ENCODE results near the gene MIDN. TPM values are rescaled to one million over a fixed set of nuclear protein-coding genes. Genes with fewer than 3 reads are reported as not detected.
A peak's percentile ranks its signal among the peaks of the same experiment; 100 is the strongest.

MIDN gene
- total RNA-seq, 1 donor from 2014 or later: 19.7 TPM

DNA sequence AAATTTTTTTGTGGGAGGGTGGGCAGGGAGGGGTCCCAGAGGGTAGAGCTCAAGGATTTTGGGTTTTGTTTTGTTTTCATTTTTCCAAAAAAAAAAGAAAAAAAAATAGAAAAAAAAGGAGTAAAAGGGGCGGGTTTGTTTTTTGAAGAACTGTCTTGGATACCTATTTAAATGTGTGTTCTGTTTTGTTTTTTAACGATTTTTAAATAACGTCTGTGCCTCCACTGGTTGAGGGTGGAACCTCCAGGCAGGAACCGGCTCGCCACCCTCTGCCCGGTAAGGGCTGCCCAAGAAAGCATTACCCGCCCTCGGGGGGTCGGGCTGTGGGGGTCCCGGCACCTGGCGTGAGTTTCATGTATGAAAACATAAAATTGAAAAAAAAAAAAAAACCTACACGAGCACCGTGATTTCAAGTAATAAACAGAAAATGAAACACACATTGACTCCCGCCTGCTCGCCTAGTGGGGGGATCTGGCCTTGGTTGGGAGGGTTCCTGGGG lies 10.4 kb downstream of the MIDN start:
- DNase-seq: no peak

DNA sequence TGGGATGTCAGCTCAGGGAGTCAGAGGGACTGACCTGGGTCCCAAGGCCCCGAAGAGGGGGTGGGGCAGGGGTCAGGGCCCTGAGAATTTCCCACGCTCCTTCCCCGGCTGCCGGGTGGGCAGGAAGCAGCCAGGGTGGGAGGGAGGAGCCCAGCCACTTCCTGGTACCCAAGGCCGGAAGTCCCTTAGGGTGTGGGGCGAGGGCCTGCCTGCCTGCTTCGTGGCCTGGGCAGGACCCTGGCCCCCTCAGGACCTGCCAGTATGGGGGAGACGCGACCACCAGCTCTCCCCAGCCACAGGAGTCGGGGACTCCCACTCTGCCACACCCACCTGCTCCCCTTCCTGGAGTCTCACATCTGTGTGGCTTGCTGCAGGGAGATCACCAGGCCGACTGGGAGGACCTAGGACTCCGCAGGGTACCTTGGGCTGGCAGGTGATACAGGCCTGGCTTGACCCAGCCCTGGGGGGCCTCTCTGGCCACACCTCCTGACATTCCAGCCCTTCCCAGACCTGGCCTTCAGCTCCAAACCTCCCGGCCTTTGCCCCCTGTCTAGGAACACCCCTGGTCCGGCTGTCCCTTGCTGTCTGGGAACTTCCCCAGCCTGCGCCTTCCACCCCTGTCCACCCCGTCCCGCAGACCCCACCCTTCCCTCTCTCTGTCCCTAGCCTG lies 11.0 kb downstream of the MIDN start:
- no peak for DNase-seq

DNA sequence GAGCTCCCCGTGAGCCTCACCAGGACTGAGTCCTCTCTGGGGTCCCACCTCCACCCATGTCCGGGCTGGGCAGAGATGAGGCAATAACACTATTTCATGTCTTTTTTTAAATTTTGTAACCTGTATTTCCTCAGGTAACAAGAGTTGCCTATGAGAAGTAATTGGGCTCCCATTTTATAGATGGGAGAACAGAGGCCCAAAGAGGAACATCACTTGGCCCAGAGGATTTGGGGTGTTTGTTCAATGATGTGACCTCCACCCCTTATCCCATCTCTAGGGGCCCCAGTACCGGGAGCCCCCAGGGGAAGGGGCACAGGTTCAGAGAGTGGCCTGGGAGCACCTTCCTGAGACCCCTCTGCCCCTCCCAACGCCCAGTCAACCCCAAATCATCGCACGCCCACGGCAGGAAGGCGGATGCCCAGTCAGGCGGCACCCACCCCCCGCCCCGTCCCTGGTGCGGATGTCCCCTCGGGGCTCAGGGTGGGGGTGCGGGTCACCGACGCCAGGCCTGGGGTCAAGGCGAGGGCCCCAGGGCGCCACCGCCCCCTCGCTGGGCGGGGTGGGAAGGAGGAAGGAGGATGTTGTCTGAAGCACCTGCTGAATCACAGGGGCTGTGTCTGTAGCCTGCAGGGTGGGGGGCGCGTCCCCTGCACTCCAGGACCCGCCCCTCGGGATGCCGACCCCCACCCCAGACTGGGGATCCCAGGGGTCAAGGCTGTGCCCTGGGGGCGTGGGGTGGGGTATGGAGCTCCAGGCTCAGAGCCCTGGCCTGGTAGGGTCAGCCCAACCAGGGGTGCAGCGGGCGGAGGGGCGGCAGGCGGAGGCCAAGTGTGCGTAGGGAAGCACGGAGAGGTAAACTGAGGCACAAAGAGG lies 11.7 kb downstream of the MIDN start:
- DNase-seq: no peak

DNA sequence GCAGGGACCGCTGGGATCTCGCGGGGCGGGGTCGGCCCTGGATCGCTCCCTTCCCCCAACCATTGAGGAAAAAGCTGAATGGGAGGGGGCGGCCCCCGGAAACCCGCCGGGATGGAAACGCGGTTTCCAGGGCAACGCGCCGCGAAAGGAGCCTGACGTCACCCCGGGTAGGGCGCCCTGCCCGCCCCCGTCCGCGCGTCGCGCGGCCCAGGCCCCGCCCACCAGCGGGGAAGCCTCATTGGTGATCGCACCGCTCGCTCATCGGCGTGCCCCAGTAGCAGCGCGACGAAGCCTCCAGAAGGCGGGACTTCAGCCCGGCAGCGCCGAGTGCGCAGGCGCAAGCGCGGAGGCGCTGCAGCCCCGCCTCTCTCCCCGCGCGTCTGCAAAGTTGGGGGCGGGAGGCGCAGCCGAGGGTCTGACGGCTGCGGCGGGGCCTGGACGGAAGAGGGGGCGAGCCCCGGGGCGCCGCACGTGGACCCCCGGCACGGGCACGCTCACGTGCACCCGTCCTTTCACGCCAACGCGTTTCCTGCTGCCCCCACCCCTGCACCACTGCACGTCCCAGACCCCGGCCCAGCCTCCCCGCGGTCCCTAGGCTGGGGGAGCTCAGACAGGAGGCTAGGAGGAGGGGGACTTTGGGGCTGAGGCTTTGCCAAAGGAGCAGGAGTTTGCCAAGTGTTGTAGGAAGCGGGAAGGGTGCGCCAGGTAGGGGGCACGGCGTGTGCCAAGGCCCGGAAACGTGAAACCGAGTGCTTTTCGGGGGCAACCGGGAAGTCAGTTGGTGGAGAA lies 12.6 kb downstream of the MIDN start:
- peak; percentile 98 for DNase-seq

DNA sequence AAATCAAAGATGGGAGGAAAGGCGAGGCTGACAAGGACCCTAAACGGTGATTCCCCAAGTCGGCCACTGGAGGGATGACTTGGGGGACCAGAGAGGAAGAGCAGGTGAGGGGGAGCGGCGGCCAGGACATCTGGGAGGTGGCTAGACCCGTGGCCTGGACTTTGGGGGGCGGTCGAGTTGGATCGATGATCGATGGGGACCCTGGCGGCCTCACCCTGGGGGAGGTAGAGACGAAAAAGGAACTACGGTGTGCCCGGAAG lies 13.1 kb downstream of the MIDN start:
- no peak for DNase-seq

DNA sequence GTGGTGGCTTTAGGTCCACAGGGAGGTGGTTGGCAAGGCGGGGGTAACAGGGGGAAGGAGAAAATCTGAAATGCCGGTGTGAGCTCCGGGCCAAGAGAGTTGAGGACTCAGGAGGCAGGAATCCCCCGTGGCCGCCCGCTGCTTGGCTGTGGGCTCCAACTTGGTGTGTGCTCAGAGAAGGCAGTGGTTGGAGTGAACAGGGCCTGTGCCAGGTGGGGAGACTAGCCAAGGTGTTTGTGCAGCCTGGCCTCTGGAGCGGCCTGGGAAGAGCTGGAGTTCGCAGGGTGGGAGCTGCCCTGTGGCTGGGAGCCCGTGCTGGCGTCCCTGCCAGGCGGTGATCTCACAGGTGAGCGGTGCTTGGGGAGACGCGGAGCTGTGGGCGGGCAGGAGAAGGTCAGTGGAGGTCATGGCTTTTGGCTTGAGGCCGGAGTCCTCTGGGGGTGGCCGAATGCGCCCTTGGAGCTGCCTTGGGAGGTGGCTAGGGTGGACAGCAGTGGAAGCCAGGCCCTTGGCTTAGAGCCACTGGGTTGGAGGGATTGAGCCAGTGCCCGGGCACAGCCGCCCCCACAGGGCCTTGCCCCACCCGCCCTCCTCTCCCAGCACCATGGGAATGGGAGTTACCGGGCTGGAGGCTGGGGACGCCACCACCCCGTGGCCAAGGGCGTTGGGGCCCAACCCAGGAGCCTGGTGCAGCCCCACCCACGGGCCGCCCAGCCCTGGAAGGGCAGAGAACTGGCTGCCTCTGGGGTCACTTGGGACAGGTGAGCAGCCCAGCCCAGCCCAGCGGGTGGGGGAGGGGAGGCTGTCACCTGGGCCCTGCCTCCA lies 13.6 kb downstream of the MIDN start:
- DNase-seq: no peak

DNA sequence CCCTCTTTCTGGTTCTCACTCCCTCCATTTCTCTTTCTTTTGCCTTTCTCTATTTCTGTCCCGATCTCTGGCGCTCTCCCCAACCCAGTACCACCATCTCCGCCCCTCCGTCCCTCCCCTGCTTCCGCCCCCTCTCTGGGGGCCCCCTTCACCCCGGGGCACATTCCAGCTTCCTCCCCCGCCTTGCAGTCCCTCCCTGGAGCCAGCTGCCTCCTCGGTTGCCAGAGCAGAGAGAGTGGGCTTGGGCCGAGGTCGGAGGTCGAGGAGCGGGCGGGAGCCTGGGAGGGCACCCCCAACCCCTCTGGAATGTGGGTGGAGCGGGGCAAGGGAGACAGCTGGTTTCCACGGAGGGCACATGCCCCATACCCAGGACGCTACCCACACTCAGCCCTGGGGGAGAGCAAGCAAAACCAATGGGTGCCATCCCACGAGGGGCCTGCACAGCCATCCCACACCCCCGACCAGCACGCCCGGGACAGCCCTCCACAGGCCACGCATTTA lies 14.3 kb downstream of the MIDN start:
- no peak for DNase-seq

DNA sequence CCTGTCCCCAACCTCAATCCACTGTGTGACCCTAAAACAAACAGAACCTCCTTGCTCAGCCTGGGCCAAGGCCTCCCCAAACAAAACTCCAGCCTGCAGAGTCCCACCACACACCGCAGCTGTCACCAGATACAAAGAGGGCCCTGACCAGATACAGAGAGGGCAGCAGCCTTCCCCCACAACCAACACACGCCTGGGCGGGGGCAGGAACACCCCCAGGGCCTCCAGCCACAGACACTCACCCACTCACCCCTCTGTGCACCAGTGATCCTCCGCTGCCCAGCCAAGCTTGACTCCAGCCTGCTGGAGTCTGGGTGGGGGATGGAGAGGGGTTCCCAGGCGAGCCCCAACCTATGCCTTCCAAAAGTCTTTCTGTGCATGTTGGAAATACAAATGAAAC lies 14.8 kb downstream of the MIDN start:
- no peak for DNase-seq

DNA sequence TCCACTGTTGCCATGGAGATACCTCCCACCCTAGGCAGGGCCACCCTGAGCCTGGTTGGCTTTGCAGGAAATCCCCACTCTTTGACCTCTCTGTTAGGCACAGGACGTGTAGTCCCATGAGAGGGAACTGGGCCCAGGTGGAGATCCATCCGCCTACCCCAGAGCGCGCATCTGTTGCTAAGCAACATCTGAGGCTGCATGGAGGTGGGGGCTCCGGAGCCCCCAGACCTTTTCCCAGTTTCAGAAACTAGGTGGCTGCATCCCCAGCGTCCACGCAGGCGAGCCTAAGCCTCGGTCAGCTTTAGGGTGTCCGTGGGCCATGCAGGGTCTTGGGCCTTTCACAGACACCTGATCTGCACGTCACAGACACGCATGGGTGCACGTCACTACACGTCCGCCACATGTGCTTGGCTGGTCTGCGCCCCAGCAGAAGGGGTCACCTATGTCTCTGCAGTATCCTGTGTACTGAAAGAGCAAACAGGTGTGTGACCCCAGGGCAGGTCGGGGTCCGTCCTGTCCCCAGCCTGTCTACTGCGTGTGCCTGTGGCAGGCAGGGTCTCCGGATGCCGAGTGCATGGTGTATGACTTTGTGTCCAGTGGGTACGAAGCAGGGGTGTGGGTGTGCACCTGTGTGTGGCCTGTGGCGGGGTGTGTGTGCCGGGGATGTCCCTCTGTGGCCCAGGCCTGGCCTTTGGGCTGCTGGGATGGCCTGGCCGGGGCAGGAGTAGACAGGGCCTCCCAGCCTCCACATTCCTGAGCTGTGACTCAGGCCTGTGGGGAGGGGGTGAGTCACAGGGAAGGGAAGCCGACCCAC lies 16.6 kb downstream of the MIDN start:
- DNase-seq: no peak

DNA sequence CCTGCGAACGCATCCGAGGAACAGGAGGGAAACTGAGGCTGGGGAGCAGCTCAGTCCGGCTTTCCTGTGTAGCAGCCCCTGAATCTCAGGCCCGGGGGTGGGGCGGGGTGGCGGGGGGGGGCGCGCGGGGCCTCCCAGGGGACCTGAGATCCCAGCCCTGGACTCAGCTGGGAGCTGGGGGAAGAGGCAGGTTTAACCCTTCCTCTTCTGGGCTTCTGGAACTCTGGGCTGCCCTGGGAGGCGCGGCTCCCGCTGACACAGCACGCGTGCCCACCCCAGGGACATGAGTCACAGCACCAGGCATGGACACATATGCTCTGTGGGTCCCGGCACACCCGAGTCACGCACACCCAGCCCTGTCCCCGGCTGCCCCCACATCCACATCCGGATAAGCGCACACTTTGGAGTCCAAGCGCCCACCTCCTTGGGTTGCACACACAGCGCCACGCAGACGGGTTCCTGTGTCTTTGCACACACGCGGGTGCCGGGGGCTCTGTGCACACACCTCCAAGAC lies 17.3 kb downstream of the MIDN start:
- DNase-seq: no peak

DNA sequence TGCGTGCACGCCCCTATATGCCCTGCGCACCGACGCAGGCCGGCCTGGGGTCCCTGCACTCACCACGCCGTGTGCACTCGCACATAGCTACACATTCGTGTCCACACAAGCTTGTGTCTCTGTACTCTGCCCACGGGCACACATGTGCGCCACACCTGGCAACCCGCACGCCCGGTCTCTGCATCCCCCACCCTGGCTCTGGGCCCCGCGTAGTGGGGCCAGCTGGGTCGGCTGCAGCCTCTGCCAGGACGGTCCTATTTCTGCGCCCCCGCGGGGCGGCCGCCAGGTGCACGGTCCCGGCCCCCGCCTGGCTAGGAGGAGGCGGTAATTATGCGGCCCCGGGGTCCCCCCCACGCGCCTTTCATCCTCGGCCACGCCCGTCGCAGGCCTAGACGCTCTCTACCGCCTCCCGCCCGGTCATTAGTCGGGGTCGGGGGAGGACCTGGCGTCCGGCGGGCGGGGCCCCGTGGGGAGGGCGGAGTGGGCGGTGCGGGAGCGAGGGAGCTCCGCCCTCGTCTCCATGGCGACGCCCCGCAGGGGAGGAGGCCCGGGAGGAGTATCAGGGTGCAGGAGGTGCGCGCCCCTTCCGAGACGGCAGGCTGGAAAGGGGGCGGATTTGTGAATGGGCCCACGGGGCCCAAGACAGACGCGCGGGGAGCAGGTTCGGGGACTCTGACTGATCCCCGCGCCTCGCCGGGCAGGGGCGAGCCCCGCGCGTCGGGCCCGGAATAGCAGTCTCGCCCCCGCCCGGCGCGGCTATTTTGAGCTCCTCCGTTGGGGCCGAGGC lies 17.9 kb downstream of the MIDN start:
- no peak for DNase-seq

DNA sequence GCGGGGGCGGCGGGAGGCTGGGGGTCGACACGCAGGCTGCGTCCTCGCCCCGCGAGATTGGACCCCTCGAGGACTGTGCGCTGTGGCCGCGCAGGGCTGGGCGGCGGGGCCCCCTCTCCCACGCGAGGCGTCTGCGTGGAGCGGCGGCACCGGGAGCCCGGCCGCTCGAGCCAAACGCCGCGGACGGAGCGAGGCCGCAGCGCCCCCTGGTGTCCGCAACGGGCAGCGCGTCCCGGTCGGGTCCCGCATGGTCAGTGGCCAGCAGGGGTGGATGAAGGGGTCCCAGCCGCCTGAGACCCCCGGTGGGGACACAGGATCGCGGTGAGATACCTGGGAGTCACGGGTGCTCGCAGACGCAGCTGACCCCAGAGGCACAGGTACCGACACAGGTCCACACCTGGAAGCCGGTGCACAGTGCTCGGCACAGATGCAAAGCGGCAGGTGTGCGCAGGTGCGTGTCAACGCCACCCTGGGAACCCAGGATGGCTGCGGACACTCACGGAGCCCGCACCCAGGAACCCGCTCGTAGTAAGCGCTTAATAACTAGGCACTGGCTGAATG lies 18.6 kb downstream of the MIDN start:
- no peak for DNase-seq

DNA sequence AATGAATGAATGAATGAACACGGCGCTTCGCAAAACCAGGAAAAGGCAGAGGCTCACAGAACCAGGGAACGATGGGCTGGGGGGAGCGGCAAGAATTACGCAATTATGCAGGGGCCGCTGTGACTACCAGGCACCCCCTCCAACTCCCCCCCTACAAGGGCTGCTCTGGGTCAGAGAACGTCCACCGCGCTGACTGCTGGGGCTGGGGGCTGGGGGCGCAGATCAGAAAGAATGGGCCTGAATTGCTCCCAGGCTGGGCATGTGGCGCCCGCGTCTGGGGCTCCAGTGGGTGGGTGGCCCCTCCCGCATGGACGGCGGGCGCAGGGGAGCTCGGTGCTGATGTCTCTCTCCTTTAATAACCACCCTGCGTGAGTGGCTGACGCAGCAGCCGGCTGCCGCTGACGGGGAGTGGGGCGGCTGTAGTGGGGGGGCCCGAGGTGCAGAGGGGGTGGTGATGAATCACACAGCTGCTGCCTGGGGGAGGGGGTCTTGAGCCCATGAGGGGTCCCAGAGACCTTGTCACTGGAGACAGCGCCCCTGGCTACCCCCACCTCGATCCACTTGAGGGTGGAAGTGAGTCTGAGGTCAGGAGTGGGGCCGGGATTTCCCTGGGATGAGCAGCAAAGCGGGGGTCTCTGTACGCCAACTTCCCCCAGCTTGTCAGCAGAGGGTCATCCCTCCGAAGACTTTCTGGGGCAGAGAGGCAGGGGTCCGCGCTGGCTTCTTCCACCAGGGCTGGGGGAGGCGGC lies 19.3 kb downstream of the MIDN start:
- no peak for DNase-seq

DNA sequence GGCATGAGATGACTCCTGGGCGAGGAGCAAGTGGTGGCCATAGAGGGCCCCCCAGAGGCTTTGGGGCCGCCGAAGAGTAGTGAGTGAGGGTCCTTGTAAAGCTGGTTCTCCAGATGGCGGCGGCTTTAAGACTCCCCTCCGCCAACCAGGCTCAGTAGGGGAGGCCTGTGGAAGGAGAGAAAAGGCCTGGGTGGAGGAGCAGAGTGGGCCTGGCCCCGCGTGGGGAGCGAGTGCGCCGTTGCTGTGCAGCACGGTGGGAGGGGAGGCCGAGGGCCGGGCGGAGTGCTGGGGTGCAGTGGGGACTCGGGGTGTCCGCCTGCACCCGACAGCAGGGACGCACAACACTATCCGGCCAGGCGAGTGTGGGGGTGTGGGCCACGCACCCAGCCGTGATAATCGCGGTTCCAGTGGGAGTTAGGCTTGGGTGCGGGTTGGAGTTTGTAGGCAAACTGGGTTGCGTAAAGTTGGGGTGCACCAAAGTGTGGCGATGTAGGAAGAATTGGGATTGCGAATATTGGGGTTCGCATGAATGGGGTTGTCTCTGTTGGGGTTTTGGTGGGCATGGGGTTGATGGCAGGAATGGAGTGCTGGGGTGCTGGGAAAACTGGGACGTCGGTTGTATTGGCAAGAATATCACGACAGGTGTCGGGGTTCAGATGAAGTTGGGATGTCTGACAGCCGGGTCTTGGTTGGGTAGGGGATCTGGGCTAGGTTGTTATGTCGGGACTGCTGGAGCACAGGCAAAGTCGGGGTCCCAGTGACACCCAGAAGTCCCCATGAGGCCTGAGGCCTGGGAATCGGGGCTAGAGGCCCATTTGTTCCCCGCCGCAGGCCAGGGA lies 20.1 kb downstream of the MIDN start:
- DNase-seq: no peak

DNA sequence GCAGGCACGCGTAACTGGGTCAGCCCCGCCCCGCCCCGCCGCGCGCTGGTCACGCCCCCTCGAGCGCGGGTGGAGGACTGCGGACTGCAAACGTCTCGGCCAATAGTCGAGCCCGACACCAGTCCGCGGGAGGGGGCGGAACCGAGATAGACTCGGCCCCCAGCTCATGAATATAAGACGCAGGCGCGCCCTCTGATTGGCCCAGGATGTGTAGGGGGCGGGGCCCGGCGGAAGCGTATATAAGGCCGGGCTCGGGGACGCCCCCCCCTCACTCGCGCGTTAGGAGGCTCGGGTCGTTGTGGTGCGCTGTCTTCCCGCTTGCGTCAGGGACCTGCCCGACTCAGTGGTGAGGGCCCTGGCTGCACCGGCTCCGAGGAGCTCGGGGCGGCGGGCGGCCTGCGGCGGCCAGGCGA lies 20.7 kb downstream of the MIDN start, which contains the start of gene CIRBP:
Gene CIRBP, plus strand, starts transcription at position 268 of the 413 bp plus-strand sequence. CDS start 1,602 bp downstream, outside the sequence.
- DNase-seq: peak; percentile 98

DNA sequence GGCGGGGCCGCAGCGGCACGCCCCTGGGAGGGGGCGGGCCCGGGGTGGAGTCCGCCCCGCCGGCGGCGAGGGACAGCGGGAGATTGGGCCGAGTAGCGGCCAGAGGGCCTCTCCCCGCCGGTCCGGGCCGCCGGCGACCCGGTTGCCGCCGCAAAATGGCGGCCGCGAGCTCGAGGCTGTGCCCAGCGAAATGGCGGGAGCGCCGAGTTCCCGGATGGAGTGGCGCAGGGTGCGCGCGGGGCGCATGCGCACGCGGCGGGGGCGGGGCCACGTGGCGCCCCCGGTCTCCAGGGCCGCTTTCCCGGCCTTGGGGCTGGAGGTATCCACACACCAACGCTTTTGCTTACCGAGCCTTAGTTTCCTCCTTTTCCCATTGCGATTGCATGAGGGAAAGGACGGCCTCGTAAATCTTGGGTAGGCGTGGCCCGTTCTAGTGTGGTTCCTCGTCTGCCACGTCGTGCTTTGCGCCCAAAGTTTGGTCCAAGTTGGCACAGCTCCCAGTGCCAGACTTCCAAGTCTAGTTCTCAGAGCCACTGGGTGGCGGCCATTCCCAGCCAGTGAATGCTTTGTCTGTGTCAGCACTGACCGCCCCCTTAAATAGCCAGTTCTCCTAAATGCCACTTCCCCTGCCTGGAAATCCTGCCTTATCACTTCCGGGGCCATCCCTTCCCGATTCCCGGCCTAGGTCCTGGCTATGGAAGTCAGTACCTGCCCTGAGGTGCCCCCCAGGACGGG lies 21.3 kb downstream of the MIDN start:
- peak; percentile 72 for DNase-seq

Data from skin of body (tissue), 2 donors.